Panc1 (cell line): ENCODE data around the gene ROBO1. TPM values are rescaled to one million over a fixed set of nuclear protein-coding genes. Genes with fewer than 3 reads are reported as not detected.
"Not testable (repeated sequence)": the region's sequence is repeated elsewhere in the genome, so short reads cannot be mapped to it uniquely, and the experiment has no call there.

ENCODE experiments used
- ATAC-seq: fragments of 200-7000 bp; cut with Tn5 transposase; 2 replicates; pipeline ENCODE4 v1.9.1; 2020; ENCODE audit warnings: mild to moderate bottlenecking, moderate library complexity
- BruUV-seq: library from RNA; stranded (reverse); fragments of 400-500 nt; replicated peaks from 2 replicates; lab custom pipeline; 2021; lab: Mats Ljungman, UMichigan
- CTCF ChIA-PET: fragments of 300-600 bp; sonication (Branson Sonifier 250); formaldehyde crosslinking; loops from one replicate; lab custom pipeline; 2022; ENCODE audit warnings: antibody characterized with exemption; lab: Charles Lee
- POLR2A ChIA-PET: fragments of 300-600 bp; sonication (Branson Sonifier 250); formaldehyde crosslinking; loops from one replicate; lab custom pipeline; 2022; ENCODE audit warnings: antibody characterized with exemption; lab: Charles Lee
- DNase-seq: peaks from one replicate; pipeline ENCODE4 v3.0.0-alpha.2; 2010; ENCODE audit warnings: low read depth, low spot score
- H3K27ac ChIP-seq: 2 replicates; pipeline ENCODE4 v1.5.1; 2011; ENCODE audit warnings: mild to moderate bottlenecking, low read length, inconsistent platforms
- H3K27me3 ChIP-seq: fragments of 200-500 bp; sonication (Bioruptor generic); 2 replicates; pipeline ENCODE4 v1.6.0; 2014; ENCODE audit warnings: low read length, inconsistent platforms; ENCODE audit not compliant: control insufficient read depth, insufficient read depth
- H3K36me3 ChIP-seq: fragments of 200-500 bp; sonication (Bioruptor generic); 2 replicates; pipeline ENCODE4 v1.5.1; 2014; ENCODE audit warnings: inconsistent platforms, mild to moderate bottlenecking, low read length, moderate library complexity; ENCODE audit not compliant: control insufficient read depth, insufficient read depth
- H3K4me1 ChIP-seq: 2 replicates; pipeline ENCODE4 v1.5.1; 2011; ENCODE audit warnings: inconsistent platforms, mild to moderate bottlenecking, low read length, moderate library complexity; ENCODE audit not compliant: control insufficient read depth, insufficient read depth
- H3K4me3 ChIP-seq, 2 experiments: 2 replicates each; pipeline ENCODE4 v1.5.1; 2011 to 2012; ENCODE audit warnings: low read depth in 2 of 2, low read length in 2 of 2, mild to moderate bottlenecking in 2 of 2, inconsistent platforms in 1 of 2, moderate library complexity in 1 of 2
- H3K9me3 ChIP-seq: fragments of 200-500 bp; sonication (Bioruptor generic); 2 replicates; pipeline ENCODE4 v1.5.1; 2014; ENCODE audit warnings: low read depth, mild to moderate bottlenecking, inconsistent platforms, low read length, moderate library complexity; ENCODE audit not compliant: control insufficient read depth, insufficient read depth
- POLR2AphosphoS5 ChIP-seq: IDR thresholded peaks from 2 replicates; pipeline ENCODE4 v1.6.1; 2012; ENCODE audit warnings: mild to moderate bottlenecking, low read depth, low read length, moderate library complexity
- SIN3A ChIP-seq: IDR thresholded peaks from 2 replicates; pipeline ENCODE4 v1.6.1; 2012; ENCODE audit warnings: low read depth, mild to moderate bottlenecking, low read length, moderate library complexity, borderline replicate concordance; ENCODE audit not compliant: insufficient read depth
- TCF7L2 ChIP-seq: IDR thresholded peaks from 2 replicates; pipeline ENCODE4 v1.6.1; 2011; ENCODE audit warnings: mild to moderate bottlenecking, low read depth, low read length, inconsistent platforms
- in situ Hi-C: cut with HindIII; loops from 2 replicates; pipeline ENCODE4 v1.10.0; 2016; ENCODE audit warnings: low sequenced_read_pairs, low pct_unique_long_range_greater_than_20kb
- intact Hi-C: fragments of 100-400 bp; cut with micrococcal nuclease; formaldehyde crosslinking; loops from one replicate; pipeline ENCODE4 v1.10.0; 2022; ENCODE audit not compliant: unreplicated experiment
- total RNA-seq: library from RNA; stranded (reverse); gene quantifications from one replicate; pipeline ENCODE4 v1.2.1, GENCODE V29; 2021; ENCODE audit not compliant: unreplicated experiment
- TF ChIP-seq, protein P1 (sequence below), 2 experiments: IDR thresholded peaks; 2 replicates each; pipeline ENCODE4 v1.6.1; 2011 to 2012; ENCODE audit warnings: low read depth in 2 of 2, control low read depth in 1 of 2, low read length in 1 of 2, mild to moderate bottlenecking in 1 of 2, moderate library complexity in 1 of 2; ENCODE audit not compliant: insufficient read depth in 1 of 2
- TF ChIP-seq, protein P2 (sequence below): fragments of 450-650 bp; IDR thresholded peaks from 2 replicates; pipeline ENCODE4 v1.5.1; 2017; ENCODE audit warnings: mild to moderate bottlenecking

The ROBO1 gene
- total RNA-seq, 1 experiment from 2014 or later, result 61.6 TPM

DNA sequence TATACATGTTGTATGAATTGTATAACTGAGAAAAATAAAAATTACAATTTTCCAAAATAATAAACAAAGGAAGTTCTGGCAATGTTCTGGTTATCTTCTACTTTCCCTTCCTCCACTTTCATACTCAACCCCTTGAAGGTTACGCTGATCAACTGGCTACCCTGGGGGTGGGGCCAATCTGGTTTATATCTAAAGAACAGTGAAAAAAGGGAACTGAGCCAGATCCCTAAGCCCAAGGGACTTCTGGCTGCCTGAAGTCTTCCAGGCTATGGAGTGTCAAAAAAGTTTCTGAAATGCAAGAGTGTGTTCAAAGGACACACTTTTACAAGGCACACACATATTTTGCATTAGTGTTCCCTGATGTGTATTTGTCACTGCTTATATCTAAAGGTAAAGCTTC lies 591.9 kb downstream of the ROBO1 start:
- no peak for TF ChIP-seq POLR2AphosphoS5
- no peaks in the 10 kb centered on the region for H3K9me3 ChIP-seq
- ATAC-seq (no peak), DNase-seq (no peak)
- intact Hi-C loops (no loop called here), in situ Hi-C loops (no loop called here)
- ChIA-PET CTCF (no interaction called here), POLR2A (no interaction called here)
- no peak overlapping the region for H3K4me3 ChIP-seq
- H3K36me3 ChIP-seq, result no peaks in the 10 kb centered on the region
- BruUV-seq, result no TSS peak
- no peaks in the 10 kb centered on the region for H3K4me1 ChIP-seq
- H3K27ac ChIP-seq, result no peak overlapping the region
- H3K27me3 ChIP-seq, result no peaks in the 10 kb centered on the region

DNA sequence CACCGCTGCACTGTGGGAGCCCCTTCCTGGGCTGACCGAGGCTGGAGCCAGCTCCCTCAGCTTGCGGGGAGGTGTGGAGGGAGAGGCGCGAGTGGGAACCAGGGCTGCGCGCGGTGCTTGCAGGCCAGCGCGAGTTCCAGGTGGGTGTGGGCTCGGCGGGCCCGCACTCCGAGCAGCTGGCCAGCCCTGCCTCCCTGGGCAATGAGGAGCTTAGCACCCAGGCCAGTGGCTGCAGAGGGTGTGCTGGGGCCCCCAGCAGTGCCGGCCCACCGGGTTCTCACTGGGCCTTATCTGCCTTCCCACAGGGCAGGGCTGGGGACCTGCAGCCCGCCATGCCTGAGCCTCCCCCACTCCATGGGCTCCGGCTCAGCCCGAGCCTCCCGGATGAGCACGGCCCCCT lies 594.5 kb downstream of the ROBO1 start:
- BruUV-seq, DNase-seq, H3K27ac ChIP-seq, ATAC-seq, H3K4me3 ChIP-seq, CTCF ChIA-PET, in situ Hi-C loops, H3K4me1 ChIP-seq, H3K9me3 ChIP-seq, H3K27me3 ChIP-seq, H3K36me3 ChIP-seq, intact Hi-C loops, POLR2A ChIA-PET: not testable (repeated sequence)

DNA sequence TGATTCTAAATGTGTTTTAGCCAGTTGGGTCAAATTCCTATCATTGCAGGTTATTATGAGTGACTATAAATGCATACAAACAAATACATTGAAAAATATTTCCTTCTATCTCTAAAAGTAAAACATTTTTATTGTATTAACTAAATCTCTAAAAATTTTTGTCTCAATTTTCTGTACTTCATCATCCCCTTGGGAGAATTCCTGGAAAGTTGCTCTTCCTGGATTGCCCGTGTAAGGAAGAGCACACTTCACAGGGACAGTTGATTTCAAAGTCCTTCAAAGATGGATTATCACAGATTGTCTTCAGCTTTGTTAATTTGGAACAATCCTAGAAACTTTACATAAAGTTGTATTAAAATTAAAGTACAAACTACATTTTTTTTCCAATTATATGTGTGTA lies 595.6 kb downstream of the ROBO1 start:
- no peak for ATAC-seq
- H3K27ac ChIP-seq, result no peak overlapping the region
- intact Hi-C loops, result no loop called here
- ChIA-PET POLR2A (no interaction called here), CTCF (no interaction called here)
- no peaks in the 10 kb centered on the region for H3K36me3 ChIP-seq
- in situ Hi-C loops, result no loop called here
- H3K9me3 ChIP-seq, result no peaks in the 10 kb centered on the region
- H3K4me1 ChIP-seq, result no peaks in the 10 kb centered on the region
- no peak overlapping the region for H3K4me3 ChIP-seq
- H3K27me3 ChIP-seq, result no peaks in the 10 kb centered on the region
- TF ChIP-seq, protein P1, sequence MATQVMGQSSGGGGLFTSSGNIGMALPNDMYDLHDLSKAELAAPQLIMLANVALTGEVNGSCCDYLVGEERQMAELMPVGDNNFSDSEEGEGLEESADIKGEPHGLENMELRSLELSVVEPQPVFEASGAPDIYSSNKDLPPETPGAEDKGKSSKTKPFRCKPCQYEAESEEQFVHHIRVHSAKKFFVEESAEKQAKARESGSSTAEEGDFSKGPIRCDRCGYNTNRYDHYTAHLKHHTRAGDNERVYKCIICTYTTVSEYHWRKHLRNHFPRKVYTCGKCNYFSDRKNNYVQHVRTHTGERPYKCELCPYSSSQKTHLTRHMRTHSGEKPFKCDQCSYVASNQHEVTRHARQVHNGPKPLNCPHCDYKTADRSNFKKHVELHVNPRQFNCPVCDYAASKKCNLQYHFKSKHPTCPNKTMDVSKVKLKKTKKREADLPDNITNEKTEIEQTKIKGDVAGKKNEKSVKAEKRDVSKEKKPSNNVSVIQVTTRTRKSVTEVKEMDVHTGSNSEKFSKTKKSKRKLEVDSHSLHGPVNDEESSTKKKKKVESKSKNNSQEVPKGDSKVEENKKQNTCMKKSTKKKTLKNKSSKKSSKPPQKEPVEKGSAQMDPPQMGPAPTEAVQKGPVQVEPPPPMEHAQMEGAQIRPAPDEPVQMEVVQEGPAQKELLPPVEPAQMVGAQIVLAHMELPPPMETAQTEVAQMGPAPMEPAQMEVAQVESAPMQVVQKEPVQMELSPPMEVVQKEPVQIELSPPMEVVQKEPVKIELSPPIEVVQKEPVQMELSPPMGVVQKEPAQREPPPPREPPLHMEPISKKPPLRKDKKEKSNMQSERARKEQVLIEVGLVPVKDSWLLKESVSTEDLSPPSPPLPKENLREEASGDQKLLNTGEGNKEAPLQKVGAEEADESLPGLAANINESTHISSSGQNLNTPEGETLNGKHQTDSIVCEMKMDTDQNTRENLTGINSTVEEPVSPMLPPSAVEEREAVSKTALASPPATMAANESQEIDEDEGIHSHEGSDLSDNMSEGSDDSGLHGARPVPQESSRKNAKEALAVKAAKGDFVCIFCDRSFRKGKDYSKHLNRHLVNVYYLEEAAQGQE (IDR thresholded peaks at IDR 0.05; ENCODE audit: insufficient read depth in 1 of 2, low read depth in 2 of 2, low read length in 1 of 2), result no peak
- TF ChIP-seq POLR2AphosphoS5 (no peak), TCF7L2 (no peak), SIN3A (no peak)
- TF ChIP-seq, protein P2, sequence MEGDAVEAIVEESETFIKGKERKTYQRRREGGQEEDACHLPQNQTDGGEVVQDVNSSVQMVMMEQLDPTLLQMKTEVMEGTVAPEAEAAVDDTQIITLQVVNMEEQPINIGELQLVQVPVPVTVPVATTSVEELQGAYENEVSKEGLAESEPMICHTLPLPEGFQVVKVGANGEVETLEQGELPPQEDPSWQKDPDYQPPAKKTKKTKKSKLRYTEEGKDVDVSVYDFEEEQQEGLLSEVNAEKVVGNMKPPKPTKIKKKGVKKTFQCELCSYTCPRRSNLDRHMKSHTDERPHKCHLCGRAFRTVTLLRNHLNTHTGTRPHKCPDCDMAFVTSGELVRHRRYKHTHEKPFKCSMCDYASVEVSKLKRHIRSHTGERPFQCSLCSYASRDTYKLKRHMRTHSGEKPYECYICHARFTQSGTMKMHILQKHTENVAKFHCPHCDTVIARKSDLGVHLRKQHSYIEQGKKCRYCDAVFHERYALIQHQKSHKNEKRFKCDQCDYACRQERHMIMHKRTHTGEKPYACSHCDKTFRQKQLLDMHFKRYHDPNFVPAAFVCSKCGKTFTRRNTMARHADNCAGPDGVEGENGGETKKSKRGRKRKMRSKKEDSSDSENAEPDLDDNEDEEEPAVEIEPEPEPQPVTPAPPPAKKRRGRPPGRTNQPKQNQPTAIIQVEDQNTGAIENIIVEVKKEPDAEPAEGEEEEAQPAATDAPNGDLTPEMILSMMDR, result no peak
- BruUV-seq, result no TSS peak
- DNase-seq, result no peak
